HG03095 (cell line): ENCODE data around the gene SERPIND1.
A peak's percentile ranks its signal among the peaks of the same experiment; 100 is the strongest.
"Not testable (repeated sequence)": the region's sequence is repeated elsewhere in the genome, so short reads cannot be mapped to it uniquely, and the experiment has no call there.

Source experiments
- ATAC-seq: cut with Tn5 transposase; IDR thresholded peaks from one replicate; pipeline ENCODE4 v1.9.1; 2021; ENCODE audit warnings: moderate library complexity; ENCODE audit not compliant: unreplicated experiment

SERPIND1 gene

GRCh38 chr22:20746431-20747189 lies 27.3 kb upstream of the SERPIND1 start:
- no peak for ATAC-seq

GRCh38 chr22:20747223-20747622 lies 26.7 kb upstream of the SERPIND1 start:
- no peak for ATAC-seq

GRCh38 chr22:20748082-20748481 lies 25.8 kb upstream of the SERPIND1 start:
- ATAC-seq = no peak

GRCh38 chr22:20748731-20749428 lies 25.0 kb upstream of the SERPIND1 start:
- ATAC-seq = peak; percentile 54

GRCh38 chr22:20749453-20749852 lies 24.5 kb upstream of the SERPIND1 start:
- peak; percentile 6 for ATAC-seq

GRCh38 chr22:20750461-20751184 lies 23.3 kb upstream of the SERPIND1 start:
- ATAC-seq = no peak

- ATAC-seq = no peak
These were observed 22.6 kb upstream of the SERPIND1 start for GRCh38 chr22:20751185-20751851.

- no peak for ATAC-seq
These were observed 21.7 kb upstream of the SERPIND1 start for GRCh38 chr22:20752104-20752741.

- ATAC-seq = no peak
These were observed 21.0 kb upstream of the SERPIND1 start for GRCh38 chr22:20752873-20753272.

GRCh38 chr22:20756846-20757245 lies 17.1 kb upstream of the SERPIND1 start:
- ATAC-seq = no peak

GRCh38 chr22:20758688-20759087 lies 15.2 kb upstream of the SERPIND1 start:
- ATAC-seq = no peak

GRCh38 chr22:20760084-20760483 lies 13.8 kb upstream of the SERPIND1 start:
- ATAC-seq = no peak

- no peak for ATAC-seq
These were observed 12.4 kb upstream of the SERPIND1 start for GRCh38 chr22:20761536-20761935.

- ATAC-seq = no peak
These were observed 11.6 kb upstream of the SERPIND1 start for GRCh38 chr22:20762233-20762796.

GRCh38 chr22:20763630-20764470 lies 10.1 kb upstream of the SERPIND1 start:
- no peak for ATAC-seq

GRCh38 chr22:20764471-20764720 lies 9.5 kb upstream of the SERPIND1 start:
- no peak for ATAC-seq

GRCh38 chr22:20764729-20765128 lies 9.2 kb upstream of the SERPIND1 start:
- ATAC-seq = no peak

GRCh38 chr22:20765938-20766337 lies 8.0 kb upstream of the SERPIND1 start:
- no peak for ATAC-seq

GRCh38 chr22:20766530-20766929 lies 7.4 kb upstream of the SERPIND1 start:
- no peak for ATAC-seq

GRCh38 chr22:20769496-20769826 lies 4.5 kb upstream of the SERPIND1 start:
- not testable (repeated sequence) for ATAC-seq
